ENCODE data around the gene PRR36.
A peak's percentile ranks its signal among the peaks of the same experiment; 100 is the strongest.

The PRR36 gene

DNA sequence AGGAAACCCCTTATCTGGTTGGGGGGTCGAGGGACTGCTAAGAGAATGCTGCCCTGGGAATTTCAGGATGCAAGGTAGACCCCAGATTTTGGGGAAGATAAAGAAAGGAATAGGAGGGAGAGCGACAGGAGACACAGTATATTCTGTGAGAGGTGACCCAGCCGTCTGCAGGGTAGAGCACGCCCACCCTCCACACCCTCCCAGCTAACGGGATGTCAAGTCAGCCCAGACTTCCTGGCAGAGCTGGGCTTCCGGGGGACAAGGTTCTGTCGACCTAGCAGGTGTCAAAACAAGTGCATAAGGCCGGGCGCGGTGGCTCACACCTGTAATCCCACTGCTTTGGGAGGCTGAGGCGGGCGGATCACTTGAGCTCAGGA lies 695 bp upstream of the PRR36 start:
- peak overlapping the region; percentile 73 for H3K4me3 ChIP-seq (ENCODE audit: low read length)
- DNase-seq (ENCODE audit: low read depth), result no peak
- TF ChIP-seq, protein P1, sequence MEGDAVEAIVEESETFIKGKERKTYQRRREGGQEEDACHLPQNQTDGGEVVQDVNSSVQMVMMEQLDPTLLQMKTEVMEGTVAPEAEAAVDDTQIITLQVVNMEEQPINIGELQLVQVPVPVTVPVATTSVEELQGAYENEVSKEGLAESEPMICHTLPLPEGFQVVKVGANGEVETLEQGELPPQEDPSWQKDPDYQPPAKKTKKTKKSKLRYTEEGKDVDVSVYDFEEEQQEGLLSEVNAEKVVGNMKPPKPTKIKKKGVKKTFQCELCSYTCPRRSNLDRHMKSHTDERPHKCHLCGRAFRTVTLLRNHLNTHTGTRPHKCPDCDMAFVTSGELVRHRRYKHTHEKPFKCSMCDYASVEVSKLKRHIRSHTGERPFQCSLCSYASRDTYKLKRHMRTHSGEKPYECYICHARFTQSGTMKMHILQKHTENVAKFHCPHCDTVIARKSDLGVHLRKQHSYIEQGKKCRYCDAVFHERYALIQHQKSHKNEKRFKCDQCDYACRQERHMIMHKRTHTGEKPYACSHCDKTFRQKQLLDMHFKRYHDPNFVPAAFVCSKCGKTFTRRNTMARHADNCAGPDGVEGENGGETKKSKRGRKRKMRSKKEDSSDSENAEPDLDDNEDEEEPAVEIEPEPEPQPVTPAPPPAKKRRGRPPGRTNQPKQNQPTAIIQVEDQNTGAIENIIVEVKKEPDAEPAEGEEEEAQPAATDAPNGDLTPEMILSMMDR (conservative IDR thresholded peaks at IDR 0.05; ENCODE audit: low read depth, low read length), result no peak

DNA sequence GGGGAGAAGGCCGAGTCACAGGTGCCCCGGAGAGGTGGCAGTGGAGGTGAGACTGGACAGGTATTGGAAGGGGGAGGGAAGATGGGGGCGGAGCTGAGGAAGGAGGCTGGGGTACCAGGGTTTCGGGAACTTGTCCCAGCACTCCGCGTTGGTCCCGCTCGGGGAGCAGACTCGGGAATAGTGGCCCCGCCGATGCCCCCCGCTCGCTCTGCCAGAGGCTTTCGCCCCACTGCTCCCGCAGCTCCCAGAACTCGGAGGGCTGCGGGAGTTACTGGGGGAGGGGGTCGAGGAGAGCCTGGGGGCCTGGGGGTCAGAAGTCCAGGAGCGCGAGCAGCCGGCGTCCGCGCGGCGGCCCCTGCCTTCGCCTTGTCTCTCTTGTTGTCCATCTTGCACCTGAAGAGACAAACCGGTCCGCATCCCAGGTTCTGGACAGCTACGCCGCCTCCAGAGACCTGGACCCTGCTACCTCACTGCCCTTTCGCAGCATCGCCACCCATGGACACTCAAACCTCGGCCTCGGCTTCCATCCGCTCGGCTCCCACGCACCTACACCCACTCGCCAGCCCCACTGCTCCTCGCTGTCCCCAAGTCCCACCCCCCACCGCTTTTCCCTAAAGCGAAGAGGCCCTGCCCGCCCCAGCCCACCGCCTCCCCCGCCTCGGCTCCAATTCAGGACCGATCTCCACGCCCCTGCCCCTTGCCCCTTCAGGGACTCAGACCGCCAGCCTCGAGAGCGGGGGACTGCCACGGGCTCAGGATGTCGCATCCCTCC lies 700 bp downstream of the PRR36 start:
- H3K4me3 ChIP-seq (ENCODE audit: low read length), result peak overlapping the region; percentile 73
- TF ChIP-seq, protein P1 (conservative IDR thresholded peaks at IDR 0.05; ENCODE audit: low read depth, low read length), result no peak
- DNase-seq (ENCODE audit: low read depth), result no peak

DNA sequence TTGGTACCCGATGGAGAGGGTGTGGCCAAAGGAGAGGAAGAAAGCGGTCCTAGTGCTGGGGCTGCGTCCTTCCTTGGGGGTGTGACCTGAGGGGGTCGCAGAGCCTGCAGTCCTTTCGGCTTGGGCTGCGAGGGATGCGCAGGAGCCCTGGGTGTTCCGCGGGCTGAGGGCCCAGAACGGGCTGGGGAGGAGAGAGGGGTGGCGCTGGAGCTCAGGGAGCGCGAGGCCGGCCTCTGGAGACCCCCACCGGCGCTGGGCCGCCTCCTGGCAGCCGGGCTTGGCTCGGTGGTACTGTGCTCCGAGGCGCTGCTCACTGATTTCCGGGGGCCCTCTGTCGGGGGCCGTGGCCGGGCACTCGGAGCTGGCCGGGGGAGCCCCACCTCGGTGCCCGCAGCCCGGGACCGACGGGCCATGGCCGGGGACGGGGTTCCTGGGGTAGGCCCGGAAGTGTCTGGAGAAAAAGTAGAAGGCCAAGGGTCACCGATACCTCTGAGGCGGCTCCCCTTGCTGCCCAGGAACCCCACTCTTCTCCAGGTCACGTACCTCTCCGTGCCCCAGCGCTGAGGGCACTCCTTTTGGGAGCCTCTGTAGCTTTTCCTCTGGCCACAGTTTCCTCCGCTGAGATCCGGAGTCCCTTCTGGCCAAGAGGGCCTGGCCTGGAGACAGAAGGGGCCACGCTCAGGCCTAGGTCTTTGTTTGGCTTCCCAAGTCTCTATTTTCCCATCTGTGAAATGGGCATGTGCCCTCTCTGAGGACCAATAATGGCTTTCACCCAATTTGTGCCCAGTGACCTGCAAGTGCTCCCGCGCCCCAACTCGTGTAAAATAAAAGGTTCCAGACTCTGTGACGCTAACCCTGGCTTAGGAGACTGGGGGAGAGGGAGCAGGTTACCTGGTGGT lies 1.6 kb downstream of the PRR36 start:
- TF ChIP-seq, protein P1 (conservative IDR thresholded peaks at IDR 0.05; ENCODE audit: low read depth, low read length), result no peak
- DNase-seq (ENCODE audit: low read depth), result no peak
- H3K4me3 ChIP-seq (ENCODE audit: low read length), result no peak overlapping the region

DNA sequence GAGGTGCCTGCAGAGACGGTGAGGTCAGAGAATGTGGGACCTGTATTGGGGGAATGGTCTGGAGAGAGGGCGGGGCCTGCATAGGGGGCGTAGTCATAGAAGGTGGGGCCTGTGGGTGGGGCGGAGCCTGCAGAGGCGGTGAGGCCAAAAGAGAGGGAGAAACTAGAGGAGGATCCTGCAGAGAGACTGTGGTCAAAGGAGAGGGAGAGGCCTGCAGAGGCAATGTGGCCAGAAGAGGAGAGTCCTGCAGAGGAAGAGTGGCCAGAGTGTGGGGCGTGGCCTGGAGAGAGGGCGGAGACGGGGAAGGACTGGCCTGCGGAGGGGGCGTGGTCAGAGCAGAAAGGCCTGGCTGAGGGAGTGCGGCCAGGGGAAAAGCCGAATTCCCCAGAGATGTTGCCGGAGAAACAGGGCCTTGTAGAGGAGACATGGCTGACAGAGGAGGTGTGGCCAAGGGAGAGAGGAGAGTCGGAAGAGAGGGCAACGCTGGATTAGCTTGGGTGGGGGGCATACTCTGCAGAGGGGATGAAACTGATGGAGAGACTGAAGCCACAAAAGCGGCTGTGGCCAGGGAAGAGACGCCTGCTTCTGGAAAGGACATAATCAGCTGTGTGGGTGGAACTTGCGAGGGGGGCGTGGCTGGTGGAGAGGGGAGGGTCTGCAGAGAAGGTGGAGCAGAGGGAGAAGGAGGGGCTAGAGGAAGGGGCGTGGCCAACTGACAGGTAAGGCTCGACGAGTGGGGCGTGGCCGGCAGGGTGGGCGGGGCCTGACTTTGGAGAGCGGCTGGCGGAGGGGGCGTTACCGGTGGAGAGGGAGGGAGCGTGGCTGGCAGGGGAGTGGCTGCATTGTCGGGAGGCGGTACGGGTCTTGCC lies 2.5 kb downstream of the PRR36 start:
- TF ChIP-seq, protein P1 (conservative IDR thresholded peaks at IDR 0.05; ENCODE audit: low read depth, low read length), result no peak
- peak overlapping the region; percentile 19 for H3K4me3 ChIP-seq (ENCODE audit: low read length)
- DNase-seq (ENCODE audit: low read depth), result peak; percentile 59

DNA sequence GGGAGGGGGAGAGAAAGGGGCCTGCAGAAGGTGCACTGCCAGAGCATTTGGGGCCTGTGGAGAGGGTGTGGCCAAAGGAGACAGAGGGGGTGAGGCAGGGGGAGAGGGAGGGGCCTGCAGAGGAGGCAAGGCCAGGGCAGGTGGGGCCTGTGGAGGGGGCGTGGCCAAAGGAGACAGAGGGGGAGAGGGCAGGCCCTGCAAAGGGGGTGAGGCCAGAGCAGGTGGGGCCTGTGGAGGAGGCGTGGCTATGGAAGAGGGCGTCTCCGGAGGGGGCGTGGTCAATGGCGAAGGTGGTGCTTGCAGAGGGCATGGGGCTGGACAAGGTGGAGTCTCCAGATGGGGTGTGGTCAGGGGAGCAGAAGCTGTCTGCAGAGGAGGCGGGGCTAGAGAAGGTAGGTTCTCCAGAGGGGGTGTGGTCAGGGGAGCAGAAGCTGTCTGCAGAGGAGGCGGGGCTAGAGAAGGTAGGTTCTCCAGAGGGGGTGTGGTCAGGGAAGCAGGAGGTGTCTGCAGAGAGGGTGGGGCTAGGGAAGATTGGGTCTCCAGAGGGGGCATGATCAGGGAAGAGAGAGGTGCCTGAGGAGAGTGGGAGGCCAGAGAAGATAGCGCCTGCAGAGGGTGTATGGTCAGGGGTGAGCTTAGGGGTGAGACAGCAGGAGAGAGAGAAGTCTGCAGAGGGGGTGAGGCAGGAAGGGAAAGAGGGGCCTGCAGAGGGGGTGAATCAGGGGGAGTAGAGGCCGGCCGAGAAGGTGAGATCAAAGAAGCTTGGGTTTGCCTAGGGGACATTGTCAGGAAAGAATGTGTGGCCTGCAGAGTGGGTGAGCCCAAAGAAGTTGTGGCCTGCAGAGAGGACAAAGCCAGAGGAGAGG lies 3.4 kb downstream of the PRR36 start:
- H3K4me3 ChIP-seq (ENCODE audit: low read length), result no peak overlapping the region
- DNase-seq (ENCODE audit: low read depth), result no peak
- TF ChIP-seq, protein P1 (conservative IDR thresholded peaks at IDR 0.05; ENCODE audit: low read depth, low read length), result no peak

DNA sequence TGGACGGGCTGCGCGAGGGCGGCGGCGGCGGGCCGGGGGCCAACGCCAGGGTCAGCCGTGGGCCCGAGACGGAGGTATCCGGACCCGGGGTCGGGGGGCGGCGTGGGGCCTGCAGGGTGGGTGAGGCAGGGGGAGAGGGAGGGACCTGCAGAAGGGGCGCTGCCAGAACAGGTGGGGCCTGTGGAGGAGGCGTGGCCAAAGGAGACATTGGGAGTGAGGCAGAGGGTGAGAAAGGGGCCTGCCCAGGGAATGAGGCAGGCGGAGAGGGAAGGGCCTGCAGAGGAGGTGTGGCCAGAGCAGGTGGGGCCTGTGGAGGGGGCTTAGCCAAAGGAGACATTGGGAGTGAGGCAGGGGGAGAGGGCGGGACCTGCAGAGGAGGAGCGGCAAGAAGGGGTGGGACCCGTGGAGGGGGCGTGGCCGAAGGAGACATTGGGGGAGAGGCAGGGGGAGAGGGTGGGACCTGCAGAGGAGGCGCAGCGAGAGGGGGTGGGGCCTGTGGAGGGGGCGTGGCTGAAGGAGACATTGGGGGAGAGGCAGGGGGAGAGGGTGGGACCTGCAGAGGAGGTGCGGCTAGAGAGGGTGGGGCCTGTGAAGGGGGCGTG lies 4.2 kb downstream of the PRR36 start:
- no peak for DNase-seq (ENCODE audit: low read depth)
- H3K4me3 ChIP-seq (ENCODE audit: low read length), result no peak overlapping the region
- TF ChIP-seq, protein P1 (conservative IDR thresholded peaks at IDR 0.05; ENCODE audit: low read depth, low read length), result no peak

Data from retinal pigment epithelial cell (primary cell).